ENCODE measurements around the gene GPBAR1.

- TF ChIP-seq CTCF (IDR thresholded peaks at IDR 0.05) (no peak), POLR2A (IDR thresholded peaks at IDR 0.05) (no peak)
Measured at GRCh38 chr2:218228366-218229090, 32.3 kb upstream of the GPBAR1 start.

Measured in body of pancreas (tissue), 4 donors.